ENCODE results near the gene CATSPERB. TPM values are rescaled to one million over a fixed set of nuclear protein-coding genes. Genes with fewer than 3 reads are reported as not detected.

Gene CATSPERB
- total RNA-seq = not detected in 2 replicates
- polyA plus RNA-seq = not detected in 2 replicates
- polyA plus RNA-seq (2011; cell fraction: cytosol; rRNA removed) = not detected in 2 replicates
- not detected in 2 replicates for polyA plus RNA-seq (2011; cell fraction: nucleus; rRNA removed)
- polyA plus RNA-seq (2012) = not detected in 2 replicates
- polyA minus RNA-seq = not detected in 2 replicates
- not detected for polyA minus RNA-seq (2011; cell fraction: cytosol; rRNA and poly(A)+ RNA removed)
- polyA minus RNA-seq (2011; cell fraction: nucleus; rRNA and poly(A)+ RNA removed) = not detected in 2 replicates
- not detected for Bru-seq, nascent RNA
- BruChase-seq, experiment 1, labeled RNA remaining after a 6-hour chase = percentile 4 among the genes with signal in this experiment
- percentile 6 among the genes with signal in this experiment for BruChase-seq, experiment 2, labeled RNA remaining after a 2-hour chase
- long read RNA-seq = 0 reads

- Histone ChIP-seq H3K4me3 (replicated peaks in 1 of 3; ENCODE audit: insufficient read depth in 1 of 3, low read depth in 1 of 3, low read length in 3 of 3) (no peak within 1 kb of the TSS), H3K79me2 (ENCODE audit: control insufficient read depth, insufficient read depth, low read length) (no peaks in the 10 kb centered on the region), H4K20me1 (replicated peaks; ENCODE audit: control insufficient read depth, extremely low read depth, insufficient read depth, low read length) (no peaks in the 10 kb centered on the region), H3K27me3 (ENCODE audit: control insufficient read depth in 2 of 2, insufficient read depth in 2 of 2, low read length in 2 of 2) (peaks cover 0 to 3% of the 10 kb centered on the region in 2 experiments), H3K4me1 (ENCODE audit: control insufficient read depth, extremely low read depth, insufficient read depth, low read length) (no peaks in the 10 kb centered on the region), H3K36me3 (ENCODE audit: control insufficient read depth in 2 of 2, extremely low read depth in 1 of 2, insufficient read depth in 2 of 2, low read length in 2 of 2) (no peaks in the 10 kb centered on the region), H2AFZ (ENCODE audit: low read depth, low read length) (no peak within 1 kb of the TSS), H3K9me3 (replicated peaks; ENCODE audit: control insufficient read depth, insufficient read depth, low read length) (no peaks in the 10 kb centered on the region), H3K9me1 (replicated peaks; ENCODE audit: control insufficient read depth, extremely low read depth, insufficient read depth, low read length) (no peaks in the 10 kb centered on the region), H3K27ac (ENCODE audit: insufficient read depth, low read depth, low read length) (no peak within 1 kb of the TSS), H3K9ac (replicated peaks; ENCODE audit: extremely low read depth, insufficient read depth, low read length) (no peak within 1 kb of the TSS), H3K4me2 (ENCODE audit: insufficient read depth, low read length) (no peak within 1 kb of the TSS)
- no TSS peak for BruUV-seq (replicated peaks)
- intact Hi-C loops (cut with micrococcal nuclease) (no loop called here), dilution Hi-C loops (cut with MboI; ENCODE audit: extremely low pct_ligation_motif_present, low sequenced_read_pairs) (no loop called here)
- TF ChIP-seq MYC (IDR thresholded peaks at IDR 0.05; ENCODE audit: low read depth, low read length) (no peak), FOS (IDR thresholded peaks at IDR 0.05; ENCODE audit: borderline replicate concordance, insufficient read depth, low read length) (no peak), POLR2AphosphoS5 (IDR thresholded peaks at IDR 0.05; ENCODE audit: insufficient read depth, low read depth, low read length) (no peak), GATA2 (IDR thresholded peaks at IDR 0.05; ENCODE audit: insufficient read depth, insufficient read length, low read depth, low read length) (no peak), POLR2A (IDR thresholded peaks at IDR 0.05; ENCODE audit: low read depth, low read length) (no peak), JUN (IDR thresholded peaks at IDR 0.05; ENCODE audit: borderline replicate concordance, insufficient read depth, insufficient read length, low read depth) (no peak)
- TF ChIP-seq, protein P1, sequence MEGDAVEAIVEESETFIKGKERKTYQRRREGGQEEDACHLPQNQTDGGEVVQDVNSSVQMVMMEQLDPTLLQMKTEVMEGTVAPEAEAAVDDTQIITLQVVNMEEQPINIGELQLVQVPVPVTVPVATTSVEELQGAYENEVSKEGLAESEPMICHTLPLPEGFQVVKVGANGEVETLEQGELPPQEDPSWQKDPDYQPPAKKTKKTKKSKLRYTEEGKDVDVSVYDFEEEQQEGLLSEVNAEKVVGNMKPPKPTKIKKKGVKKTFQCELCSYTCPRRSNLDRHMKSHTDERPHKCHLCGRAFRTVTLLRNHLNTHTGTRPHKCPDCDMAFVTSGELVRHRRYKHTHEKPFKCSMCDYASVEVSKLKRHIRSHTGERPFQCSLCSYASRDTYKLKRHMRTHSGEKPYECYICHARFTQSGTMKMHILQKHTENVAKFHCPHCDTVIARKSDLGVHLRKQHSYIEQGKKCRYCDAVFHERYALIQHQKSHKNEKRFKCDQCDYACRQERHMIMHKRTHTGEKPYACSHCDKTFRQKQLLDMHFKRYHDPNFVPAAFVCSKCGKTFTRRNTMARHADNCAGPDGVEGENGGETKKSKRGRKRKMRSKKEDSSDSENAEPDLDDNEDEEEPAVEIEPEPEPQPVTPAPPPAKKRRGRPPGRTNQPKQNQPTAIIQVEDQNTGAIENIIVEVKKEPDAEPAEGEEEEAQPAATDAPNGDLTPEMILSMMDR (IDR thresholded peaks at IDR 0.05; ENCODE audit: extremely low read depth in 1 of 2, insufficient read depth in 1 of 2, low read depth in 1 of 2, low read length in 2 of 2) = no peak
- FAIRE-seq = no peak
- DNase-seq (ENCODE audit: low read depth, low spot score) = no peak
- ChIA-PET POLR2A (no interaction called here), CTCF (interaction anchor here (0.8 to 0.9 kb wide), 2 partner anchors 9 to 265 kb away, joined by 3 read pairs; no protein-coding TSS in a partner anchor)
Observed at GRCh38 chr14:91731986-91732385, at the start of gene CATSPERB. TSS of gene CATSPERB (minus strand) at chr14:91732086. CDS start at chr14:91729479, 2,607 bp downstream.

Data from endothelial cell of umbilical vein (primary cell).